Endodermal cell (in vitro differentiated cells): ENCODE measurements around the gene CAMTA1. TPM values are rescaled to one million over a fixed set of nuclear protein-coding genes. Genes with fewer than 3 reads are reported as not detected.

Source experiments
- DNase-seq: peaks from one replicate; pipeline ENCODE4 v3.0.0-alpha.2; 2017
- H3K27ac ChIP-seq: 2 replicates; pipeline ENCODE4 v1.5.1; 2013; ENCODE audit warnings: mild to moderate bottlenecking, low read depth, low read length, moderate library complexity
- H3K27me3 ChIP-seq: 2 replicates; pipeline ENCODE4 v1.6.1; 2013; ENCODE audit warnings: mild to moderate bottlenecking, low read length, moderate library complexity; ENCODE audit not compliant: insufficient read depth, control insufficient read depth, poor library complexity, severe bottlenecking
- H3K36me3 ChIP-seq: 2 replicates; pipeline ENCODE4 v1.7.0; 2013; ENCODE audit warnings: mild to moderate bottlenecking, low read length, moderate library complexity; ENCODE audit not compliant: control insufficient read depth, insufficient read depth
- H3K4me1 ChIP-seq: one replicate; pipeline ENCODE4 v1.7.0; 2013; ENCODE audit warnings: low read length; ENCODE audit not compliant: control insufficient read depth, insufficient read depth
- H3K4me3 ChIP-seq: 2 replicates; pipeline ENCODE4 v1.5.1; 2013; ENCODE audit warnings: mild to moderate bottlenecking, low read length, moderate library complexity
- H3K9ac ChIP-seq: 2 replicates; pipeline ENCODE4 v1.6.1; 2013; ENCODE audit warnings: mild to moderate bottlenecking, low read length, moderate library complexity; ENCODE audit not compliant: poor library complexity, severe bottlenecking; ENCODE audit errors: extremely low read depth
- H3K9me3 ChIP-seq: 2 replicates; pipeline ENCODE4 v1.6.1; 2013; ENCODE audit warnings: mild to moderate bottlenecking, low read length, moderate library complexity; ENCODE audit not compliant: control insufficient read depth
- H3K27ac Mint-ChIP-seq: 2 replicates; pipeline ENCODE4 v1.8.0; 2020; ENCODE audit warnings: mixed read lengths
- H3K27me3 Mint-ChIP-seq: 2 replicates; pipeline ENCODE4 v1.8.0; 2021; ENCODE audit warnings: mild to moderate bottlenecking, mixed read lengths; ENCODE audit not compliant: insufficient read depth
- H3K36me3 Mint-ChIP-seq: 2 replicates; pipeline ENCODE4 v1.8.0; 2020; ENCODE audit warnings: low read depth, mixed read lengths
- H3K4me1 Mint-ChIP-seq: 2 replicates; pipeline ENCODE4 v1.8.0; 2020; ENCODE audit warnings: mixed read lengths
- H3K4me3 Mint-ChIP-seq: 2 replicates; pipeline ENCODE4 v1.8.0; 2020; ENCODE audit warnings: mild to moderate bottlenecking, moderate library complexity, mixed read lengths
- H3K9me3 Mint-ChIP-seq: 2 replicates; pipeline ENCODE4 v1.8.0; 2020; ENCODE audit warnings: mild to moderate bottlenecking, mixed read lengths
- CTCF ChIP-seq: fragments of 200-600 bp; sonication (generic); conservative IDR thresholded peaks from 2 replicates; pipeline ENCODE4 v1.5.0; 2021; ENCODE audit warnings: antibody characterized with exemption, mild to moderate bottlenecking
- WGBS, 2 experiments: methylation state at CpG; one replicate each; pipeline versions ENCODE4 v1.1.5 to v1.1.7; 2013; ENCODE audit warnings: missing lambda C conversion rate in 2 of 2, mixed read lengths in 1 of 2; ENCODE audit not compliant: insufficient coverage in 1 of 2, insufficient read length in 1 of 2; 5-methylcytosine and 5-hydroxymethylcytosine counted together
- total RNA-seq, 2 donors: library from RNA; stranded (reverse); fragmentation: NEBNext Ultra II Directional in 1 of 2; extraction: Animal tissue kit (Norgen Biotek cat#: 25700) in 1 of 2; gene quantifications; 2 replicates in 1 of 2; 3 replicates in 1 of 2; pipeline ENCODE4 v1.2.1, GENCODE V29; 2021

CAMTA1 gene
- total RNA-seq, 2 donors from 2014 or later = 123 to 137 TPM

DNA sequence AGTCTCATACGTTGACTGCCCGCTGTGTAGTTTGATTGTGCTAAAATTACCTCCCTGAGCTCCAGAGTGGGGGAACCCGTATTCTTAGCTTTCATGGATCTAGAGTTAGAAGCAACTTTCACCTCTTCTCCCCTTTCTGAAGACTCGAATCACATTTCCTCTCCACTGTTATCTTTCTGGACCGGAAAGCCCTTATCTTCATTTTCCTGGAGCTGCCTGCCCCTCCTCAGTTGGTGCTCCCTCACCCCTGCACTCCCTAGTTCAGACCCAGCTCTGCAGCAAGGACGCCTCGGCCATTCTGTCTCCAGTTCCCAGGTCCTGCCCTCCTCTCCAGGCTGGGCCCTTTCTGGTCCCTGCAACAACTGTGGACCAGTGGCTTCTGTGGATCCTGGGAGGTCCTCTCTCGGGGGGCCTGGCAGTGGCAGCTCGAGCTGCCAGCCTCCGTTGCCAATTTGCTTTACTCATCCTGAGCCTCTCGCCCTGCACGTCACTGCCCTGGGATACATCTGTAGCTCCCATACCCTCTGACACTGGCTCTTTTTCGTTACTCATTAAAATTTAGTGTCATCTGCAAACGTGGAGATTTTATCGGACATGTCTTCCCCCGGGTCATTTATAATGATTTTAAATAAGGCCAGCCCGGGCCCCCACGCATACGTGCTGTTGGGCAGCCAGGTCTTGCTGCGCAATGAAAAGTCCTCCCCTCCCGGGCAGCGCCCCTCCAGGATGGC, 844.4 kb downstream of the CAMTA1 start:
- Histone ChIP-seq H3K4me1 (no peaks in the 10 kb centered on the region), H3K36me3 (no peaks in the 10 kb centered on the region), H3K27ac (no peak overlapping the region), H3K9ac (no peak overlapping the region), H3K4me3 (no peak overlapping the region), H3K9me3 (no peaks in the 10 kb centered on the region), H3K27me3 (no peaks in the 10 kb centered on the region)
- Mint-ChIP-seq H3K27ac (no peak overlapping the region), H3K27me3 (peaks cover 6% of the 10 kb centered on the region), H3K9me3 (no peaks in the 10 kb centered on the region), H3K36me3 (no peaks in the 10 kb centered on the region), H3K4me3 (no peak overlapping the region), H3K4me1 (no peaks in the 10 kb centered on the region)
- no peak for TF ChIP-seq CTCF
- DNase-seq = no peak
- WGBS, 2 experiments = 92 to 93% methylated on average over 22 of the region's 22 CpGs

DNA sequence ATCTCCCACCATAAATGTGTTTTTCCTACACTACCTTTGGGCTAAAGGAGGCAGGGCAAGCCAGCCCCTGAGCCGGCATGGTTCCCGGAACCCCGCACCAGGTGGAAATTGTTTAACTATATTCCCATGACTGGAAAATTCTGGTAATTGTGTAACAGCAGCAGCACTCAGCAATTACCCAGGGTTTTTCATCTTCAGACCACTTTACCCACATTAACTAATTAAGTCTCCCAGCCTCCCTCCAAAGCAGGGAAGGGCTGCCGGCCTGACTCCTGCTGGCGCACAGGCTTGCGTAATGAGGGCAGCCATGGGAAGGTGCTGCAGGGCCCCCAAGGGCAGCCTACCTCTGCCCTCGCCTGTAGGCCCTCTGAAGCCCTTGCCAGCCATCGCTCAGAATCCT, 845.1 kb downstream of the CAMTA1 start:
- Mint-ChIP-seq H3K4me3 (no peak overlapping the region), H3K36me3 (no peaks in the 10 kb centered on the region), H3K27me3 (peaks cover 3% of the 10 kb centered on the region), H3K27ac (no peak overlapping the region), H3K4me1 (no peaks in the 10 kb centered on the region), H3K9me3 (no peaks in the 10 kb centered on the region)
- Histone ChIP-seq H3K9ac (no peak overlapping the region), H3K27ac (no peak overlapping the region), H3K36me3 (no peaks in the 10 kb centered on the region), H3K4me3 (no peak overlapping the region), H3K4me1 (no peaks in the 10 kb centered on the region), H3K9me3 (no peaks in the 10 kb centered on the region), H3K27me3 (no peaks in the 10 kb centered on the region)
- no peak for TF ChIP-seq CTCF
- no peak for DNase-seq
- WGBS, 2 experiments = 92 to 97% methylated on average over 5 to 8 of the region's 8 CpGs

- Histone ChIP-seq H3K27me3 (no peaks in the 10 kb centered on the region), H3K36me3 (no peaks in the 10 kb centered on the region), H3K9ac (no peak overlapping the region), H3K27ac (no peak overlapping the region), H3K9me3 (no peaks in the 10 kb centered on the region), H3K4me1 (no peaks in the 10 kb centered on the region), H3K4me3 (no peak overlapping the region)
- H3K27ac Mint-ChIP-seq = no peak overlapping the region
- H3K4me1 Mint-ChIP-seq = no peaks in the 10 kb centered on the region
- no peak overlapping the region for H3K4me3 Mint-ChIP-seq
- 93 to 94% methylated on average over 10 to 16 of the region's 16 CpGs for WGBS, 2 experiments
- H3K9me3 Mint-ChIP-seq = no peaks in the 10 kb centered on the region
- TF ChIP-seq CTCF = no peak
- H3K27me3 Mint-ChIP-seq = peaks cover 1% of the 10 kb centered on the region
- no peak for DNase-seq
- no peaks in the 10 kb centered on the region for H3K36me3 Mint-ChIP-seq
Measured at GRCh38 chr1:7632176-7632575, 846.9 kb downstream of the CAMTA1 start.
